ENCODE measurements around the gene HAPLN3.

GRCh38 chr15:88939486-88939806 is 44.1 kb upstream of the HAPLN3 start:
- TF ChIP-seq CTCF (IDR thresholded peaks at IDR 0.05; ENCODE audit: poor library complexity, severe bottlenecking) (no peak), MXI1 (conservative IDR thresholded peaks at IDR 0.05; ENCODE audit: poor library complexity, severe bottlenecking) (no peak)

All from neural cell (in vitro differentiated cells).